ENCODE results near the gene SMCO4.

DNA sequence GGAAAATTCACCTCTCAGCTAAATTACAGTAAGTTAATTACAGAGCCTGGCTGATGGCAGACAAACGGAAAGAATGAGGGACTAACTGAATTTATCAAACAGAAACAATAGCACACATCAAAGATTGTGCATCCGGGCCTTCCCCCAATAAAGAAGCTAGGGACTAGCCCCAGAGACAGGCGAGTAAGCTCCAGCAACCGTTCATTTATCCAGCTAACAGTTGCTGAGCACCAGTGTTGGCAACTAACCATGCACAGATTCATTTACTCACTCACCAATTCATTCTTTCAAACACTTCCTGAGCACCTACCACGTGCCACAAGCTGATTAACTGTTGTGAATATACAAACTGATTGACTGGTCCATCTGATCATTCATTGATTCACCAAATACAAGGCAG, 51.2 kb downstream of the SMCO4 start:
- TF ChIP-seq POLR2A (IDR thresholded peaks at IDR 0.05; ENCODE audit: low read length) (no peak), GATA1 (IDR thresholded peaks at IDR 0.05; ENCODE audit: low read depth, low read length) (no peak)

Data from erythroblast (primary cell).